ENCODE data around the gene CSK.

The CSK gene

DNA sequence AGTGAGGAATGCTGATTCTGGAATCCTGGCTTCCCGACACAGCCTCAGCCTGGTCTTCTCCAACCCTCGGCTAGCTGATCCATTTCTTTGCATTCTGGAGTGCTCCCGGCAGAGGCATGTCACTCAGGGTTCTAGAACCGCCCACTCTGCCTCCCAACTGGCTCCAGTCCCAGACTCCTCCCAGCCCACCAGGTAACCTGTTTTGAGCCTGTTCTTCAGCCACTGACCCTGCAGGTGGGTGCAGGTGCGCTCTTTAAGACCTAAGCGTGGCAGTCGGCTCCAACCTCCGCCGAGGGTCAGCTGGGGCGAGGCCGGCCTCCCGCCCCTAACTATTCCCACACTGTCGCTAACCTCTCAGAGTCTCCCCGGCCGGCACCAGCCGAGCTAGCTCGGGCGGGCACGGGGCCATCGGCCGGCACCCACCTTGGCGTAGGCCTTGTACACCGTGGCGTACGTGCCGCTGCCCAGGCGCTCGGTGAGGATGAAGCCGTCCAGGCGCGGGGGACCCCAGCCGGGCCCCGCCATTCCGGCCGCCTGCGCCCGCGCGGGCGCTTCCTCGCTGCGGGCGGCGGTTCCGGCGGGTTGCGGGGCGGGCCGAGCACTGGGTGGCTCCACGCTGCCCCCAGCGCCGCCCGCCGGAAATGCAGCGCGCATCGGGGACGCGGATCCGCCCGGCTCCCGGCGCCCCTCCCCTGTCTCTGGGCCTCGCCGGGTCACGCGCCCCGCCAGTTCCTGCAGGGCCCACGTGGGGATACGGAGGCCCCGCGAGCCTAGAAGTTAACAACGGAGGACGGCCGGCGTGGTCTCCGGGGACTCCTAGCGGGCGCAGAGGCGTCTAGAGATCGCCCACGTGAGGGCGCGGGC is 60.9 kb downstream of the CSK start, which contains the start of gene ULK3:
Gene ULK3, minus strand, starts transcription at position 576 of the 864 bp plus-strand sequence. Its CDS starts 51 bp downstream, at position 525.
- Histone ChIP-seq H3K36me3 (ENCODE audit: control insufficient read depth, insufficient read depth, low read length) (peaks cover 4% of the 10 kb centered on the region), H3K4me3 (ENCODE audit: low read length) (peak within 1 kb of the TSS; percentile 73), H3K27me3 (ENCODE audit: control insufficient read depth, insufficient read depth, low read length) (no peaks in the 10 kb centered on the region), H3K4me1 (ENCODE audit: control insufficient read depth, insufficient read depth, low read length) (no peaks in the 10 kb centered on the region), H3K9me3 (ENCODE audit: control insufficient read depth, insufficient read depth, low read length) (no peaks in the 10 kb centered on the region), H3K27ac (ENCODE audit: low read length) (no peak within 1 kb of the TSS)
- no CpG with 5 or more reads among the region's 84 CpGs for WGBS (ENCODE audit: insufficient coverage, insufficient read length)
- DNase-seq (ENCODE audit: low read depth, low spot score) = peak; percentile 90

DNA sequence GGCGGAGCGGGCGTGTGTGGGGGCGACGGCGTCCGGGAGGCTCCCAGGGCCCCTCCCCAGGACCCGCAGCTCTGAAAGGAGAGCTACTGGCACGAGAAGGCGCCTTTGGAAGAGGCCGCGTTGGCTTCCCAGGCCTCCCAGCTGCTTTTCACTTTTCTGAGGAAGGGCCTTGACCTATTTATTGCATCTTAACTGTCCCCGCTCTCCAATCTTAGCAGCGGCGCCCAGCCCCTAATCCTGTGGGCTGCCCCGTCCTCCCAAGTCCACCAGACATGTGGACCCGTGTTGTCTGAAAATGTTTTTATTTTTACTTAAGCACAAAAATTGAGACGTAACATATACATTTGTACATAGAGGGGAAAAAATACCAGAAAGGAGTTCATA is 61.6 kb downstream of the CSK start:
- no peaks in the 10 kb centered on the region for H3K9me3 ChIP-seq (ENCODE audit: control insufficient read depth, insufficient read depth, low read length)
- DNase-seq (ENCODE audit: low read depth, low spot score) = no peak
- H3K4me1 ChIP-seq (ENCODE audit: control insufficient read depth, insufficient read depth, low read length) = no peaks in the 10 kb centered on the region
- no peak overlapping the region for H3K27ac ChIP-seq (ENCODE audit: low read length)
- no peaks in the 10 kb centered on the region for H3K27me3 ChIP-seq (ENCODE audit: control insufficient read depth, insufficient read depth, low read length)
- H3K36me3 ChIP-seq (ENCODE audit: control insufficient read depth, insufficient read depth, low read length) = peaks cover 2% of the 10 kb centered on the region
- no CpG with 5 or more reads among the region's 18 CpGs for WGBS (ENCODE audit: insufficient coverage, insufficient read length)
- peak overlapping the region; percentile 73 for H3K4me3 ChIP-seq (ENCODE audit: low read length)

- DNase-seq (ENCODE audit: low read depth, low spot score) = no peak
- no peaks in the 10 kb centered on the region for H3K4me1 ChIP-seq (ENCODE audit: control insufficient read depth, insufficient read depth, low read length)
- H3K36me3 ChIP-seq (ENCODE audit: control insufficient read depth, insufficient read depth, low read length) = no peaks in the 10 kb centered on the region; the same call in 1 of the 2 replicates
- no peaks in the 10 kb centered on the region for H3K9me3 ChIP-seq (ENCODE audit: control insufficient read depth, insufficient read depth, low read length)
- no peak overlapping the region for H3K27ac ChIP-seq (ENCODE audit: low read length)
- WGBS (ENCODE audit: insufficient coverage, insufficient read length) = no CpG with 5 or more reads among the region's 12 CpGs
- no peak overlapping the region for H3K4me3 ChIP-seq (ENCODE audit: low read length)
- H3K27me3 ChIP-seq (ENCODE audit: control insufficient read depth, insufficient read depth, low read length) = no peaks in the 10 kb centered on the region
Measured at GRCh38 chr15:74843891-74844299, 62.0 kb downstream of the CSK start.

- no peaks in the 10 kb centered on the region for H3K4me1 ChIP-seq (ENCODE audit: control insufficient read depth, insufficient read depth, low read length)
- H3K27ac ChIP-seq (ENCODE audit: low read length) = no peak overlapping the region
- H3K36me3 ChIP-seq (ENCODE audit: control insufficient read depth, insufficient read depth, low read length) = no peaks in the 10 kb centered on the region; the same call in 1 of the 2 replicates
- H3K9me3 ChIP-seq (ENCODE audit: control insufficient read depth, insufficient read depth, low read length) = no peaks in the 10 kb centered on the region
- no peak for DNase-seq (ENCODE audit: low read depth, low spot score)
- H3K27me3 ChIP-seq (ENCODE audit: control insufficient read depth, insufficient read depth, low read length) = no peaks in the 10 kb centered on the region
- no peak overlapping the region for H3K4me3 ChIP-seq (ENCODE audit: low read length)
- WGBS (ENCODE audit: insufficient coverage, insufficient read length) = no CpG with 5 or more reads among the region's 12 CpGs
Measured at GRCh38 chr15:74844319-74845207, 62.7 kb downstream of the CSK start.

GRCh38 chr15:74845208-74845568 is 63.3 kb downstream of the CSK start:
- H3K36me3 ChIP-seq (ENCODE audit: control insufficient read depth, insufficient read depth, low read length) = no peaks in the 10 kb centered on the region; the same call in 1 of the 2 replicates
- no peak for DNase-seq (ENCODE audit: low read depth, low spot score)
- no CpG with 5 or more reads among the region's 5 CpGs for WGBS (ENCODE audit: insufficient coverage, insufficient read length)
- no peak overlapping the region for H3K27ac ChIP-seq (ENCODE audit: low read length)
- H3K4me3 ChIP-seq (ENCODE audit: low read length) = no peak overlapping the region
- no peaks in the 10 kb centered on the region for H3K4me1 ChIP-seq (ENCODE audit: control insufficient read depth, insufficient read depth, low read length)
- H3K9me3 ChIP-seq (ENCODE audit: control insufficient read depth, insufficient read depth, low read length) = no peaks in the 10 kb centered on the region
- H3K27me3 ChIP-seq (ENCODE audit: control insufficient read depth, insufficient read depth, low read length) = no peaks in the 10 kb centered on the region

GRCh38 chr15:74845581-74845980 is 63.7 kb downstream of the CSK start:
- no peaks in the 10 kb centered on the region for H3K27me3 ChIP-seq (ENCODE audit: control insufficient read depth, insufficient read depth, low read length)
- H3K36me3 ChIP-seq (ENCODE audit: control insufficient read depth, insufficient read depth, low read length) = no peaks in the 10 kb centered on the region; the same call in 1 of the 2 replicates
- no peak overlapping the region for H3K4me3 ChIP-seq (ENCODE audit: low read length)
- WGBS (ENCODE audit: insufficient coverage, insufficient read length) = no CpG with 5 or more reads among the region's 4 CpGs
- H3K9me3 ChIP-seq (ENCODE audit: control insufficient read depth, insufficient read depth, low read length) = no peaks in the 10 kb centered on the region
- H3K27ac ChIP-seq (ENCODE audit: low read length) = no peak overlapping the region
- DNase-seq (ENCODE audit: low read depth, low spot score) = no peak
- no peaks in the 10 kb centered on the region for H3K4me1 ChIP-seq (ENCODE audit: control insufficient read depth, insufficient read depth, low read length)

DNA sequence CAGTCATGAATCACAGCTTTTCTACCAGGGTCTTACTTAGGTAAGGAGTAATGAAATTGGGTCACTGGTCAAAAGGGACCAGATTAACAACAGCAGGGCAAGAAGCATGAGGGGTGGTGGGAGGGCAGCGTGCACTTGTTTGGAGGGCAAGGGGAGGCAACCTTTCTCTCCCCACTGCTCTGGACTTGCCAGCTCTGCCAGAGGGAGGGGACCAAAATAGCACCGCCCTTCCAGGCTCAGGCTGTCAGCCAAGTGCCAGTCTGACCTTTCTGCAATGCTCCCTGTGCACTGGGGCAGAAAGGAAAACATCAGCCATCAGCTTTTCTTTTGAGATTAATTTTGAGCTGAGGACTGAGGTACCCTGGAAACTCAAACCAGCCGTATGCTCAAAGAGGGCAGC is 65.6 kb downstream of the CSK start:
- H3K36me3 ChIP-seq (ENCODE audit: control insufficient read depth, insufficient read depth, low read length) = peaks cover 6% of the 10 kb centered on the region
- H3K27me3 ChIP-seq (ENCODE audit: control insufficient read depth, insufficient read depth, low read length) = no peaks in the 10 kb centered on the region
- H3K4me1 ChIP-seq (ENCODE audit: control insufficient read depth, insufficient read depth, low read length) = no peaks in the 10 kb centered on the region
- WGBS (ENCODE audit: insufficient coverage, insufficient read length) = no CpG with 5 or more reads among the region's 3 CpGs
- no peaks in the 10 kb centered on the region for H3K9me3 ChIP-seq (ENCODE audit: control insufficient read depth, insufficient read depth, low read length)
- H3K4me3 ChIP-seq (ENCODE audit: low read length) = no peak overlapping the region
- DNase-seq (ENCODE audit: low read depth, low spot score) = no peak
- no peak overlapping the region for H3K27ac ChIP-seq (ENCODE audit: low read length)

GRCh38 chr15:74850393-74850792 is 68.5 kb downstream of the CSK start:
- H3K27ac ChIP-seq (ENCODE audit: low read length) = no peak overlapping the region
- peaks cover 12% of the 10 kb centered on the region for H3K36me3 ChIP-seq (ENCODE audit: control insufficient read depth, insufficient read depth, low read length)
- DNase-seq (ENCODE audit: low read depth, low spot score) = no peak

DNA sequence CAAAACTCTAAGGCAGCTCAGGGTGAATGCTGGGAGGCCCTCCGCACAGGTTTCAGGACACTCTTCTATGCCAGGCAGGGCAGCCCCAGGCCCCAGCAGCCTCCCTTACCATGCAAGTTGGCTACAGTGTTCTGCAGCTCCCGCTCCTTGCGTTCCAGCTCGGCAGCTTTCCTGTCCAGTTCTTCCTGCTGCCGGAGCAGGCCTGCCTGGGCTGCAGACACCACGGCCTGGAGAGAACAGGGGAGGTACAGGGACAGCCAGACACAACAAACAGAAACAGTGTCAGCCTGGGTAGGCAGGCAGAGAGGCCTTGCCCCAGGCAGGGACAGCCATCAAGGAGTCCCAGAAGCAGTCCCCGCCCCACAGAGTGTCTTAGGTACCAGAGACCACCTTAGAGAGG is 70.1 kb downstream of the CSK start:
- no peak overlapping the region for H3K4me3 ChIP-seq (ENCODE audit: low read length)

More at GRCh38 chr15:74850393-74850792, 68.5 kb downstream of the CSK start:
- H3K4me3 ChIP-seq (ENCODE audit: low read length) = no peak overlapping the region
- H3K9me3 ChIP-seq (ENCODE audit: control insufficient read depth, insufficient read depth, low read length) = no peaks in the 10 kb centered on the region
- no CpG with 5 or more reads among the region's 4 CpGs for WGBS (ENCODE audit: insufficient coverage, insufficient read length)
- no peaks in the 10 kb centered on the region for H3K27me3 ChIP-seq (ENCODE audit: control insufficient read depth, insufficient read depth, low read length)
- no peaks in the 10 kb centered on the region for H3K4me1 ChIP-seq (ENCODE audit: control insufficient read depth, insufficient read depth, low read length)

More for the DNA sequence above, 70.1 kb downstream of the CSK start:
- Histone ChIP-seq H3K9me3 (ENCODE audit: control insufficient read depth, insufficient read depth, low read length) (no peaks in the 10 kb centered on the region), H3K36me3 (ENCODE audit: control insufficient read depth, insufficient read depth, low read length) (peaks cover 12% of the 10 kb centered on the region), H3K27ac (ENCODE audit: low read length) (no peak overlapping the region), H3K27me3 (ENCODE audit: control insufficient read depth, insufficient read depth, low read length) (no peaks in the 10 kb centered on the region), H3K4me1 (ENCODE audit: control insufficient read depth, insufficient read depth, low read length) (no peaks in the 10 kb centered on the region)
- no CpG with 5 or more reads among the region's 7 CpGs for WGBS (ENCODE audit: insufficient coverage, insufficient read length)
- no peak for DNase-seq (ENCODE audit: low read depth, low spot score)
